GM21737 (cell line): ENCODE results near the gene SLIT3.

ENCODE experiments used
- ATAC-seq: cut with Tn5 transposase; IDR thresholded peaks from one replicate; pipeline ENCODE4 v1.9.1; 2021; ENCODE audit warnings: mild to moderate bottlenecking, moderate library complexity; ENCODE audit not compliant: unreplicated experiment

Gene SLIT3

DNA sequence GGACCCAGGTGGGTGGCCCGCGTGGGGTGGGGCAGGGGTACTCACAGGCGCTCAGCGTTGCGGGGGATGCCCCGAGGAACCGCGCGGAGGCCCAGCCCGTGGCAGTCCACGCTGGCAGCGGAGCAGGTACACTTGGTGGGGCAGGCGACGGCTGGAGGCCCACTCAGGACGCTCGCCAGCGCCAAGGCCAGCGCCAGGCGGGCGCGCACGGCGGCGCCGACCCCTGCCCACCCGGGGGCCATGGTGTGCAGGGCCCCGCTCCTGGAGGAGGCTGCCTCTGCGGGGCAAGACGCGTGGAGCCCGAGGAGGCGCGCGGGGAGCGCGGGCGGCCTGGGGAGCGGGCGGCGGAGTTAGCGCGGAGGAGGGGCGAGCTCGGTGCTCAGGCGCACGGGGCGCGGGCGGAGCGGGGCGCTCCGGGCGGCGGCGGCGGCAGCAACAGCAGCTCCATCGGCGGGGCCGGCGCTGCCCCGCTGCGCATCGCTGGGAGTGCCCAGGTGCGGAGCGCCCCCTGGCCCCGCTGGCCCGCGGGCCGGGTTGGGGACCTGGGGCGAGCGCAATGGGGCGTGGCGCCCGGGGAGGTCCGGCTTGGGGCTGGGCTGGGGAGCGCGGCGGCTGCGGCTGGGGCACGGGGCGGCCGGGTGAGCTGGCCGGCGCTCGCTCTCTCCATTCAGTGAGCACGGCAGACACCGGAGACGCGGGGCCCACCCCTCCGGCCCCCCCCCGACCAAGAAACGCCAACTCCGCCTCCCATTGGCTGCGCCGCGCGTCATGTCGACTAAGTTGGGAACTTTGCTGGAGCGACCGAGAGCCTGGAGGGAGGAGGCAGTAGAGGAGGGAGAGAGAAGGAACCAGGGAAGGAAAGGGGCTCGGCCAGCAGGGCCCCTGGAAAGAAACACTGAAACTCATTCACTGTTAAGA, at the start of gene SLIT3:
Gene SLIT3, minus strand, starts transcription at position 672 of the 918 bp plus-strand sequence. Its CDS starts 430 bp downstream, at position 242.
- ATAC-seq, result no peak

DNA sequence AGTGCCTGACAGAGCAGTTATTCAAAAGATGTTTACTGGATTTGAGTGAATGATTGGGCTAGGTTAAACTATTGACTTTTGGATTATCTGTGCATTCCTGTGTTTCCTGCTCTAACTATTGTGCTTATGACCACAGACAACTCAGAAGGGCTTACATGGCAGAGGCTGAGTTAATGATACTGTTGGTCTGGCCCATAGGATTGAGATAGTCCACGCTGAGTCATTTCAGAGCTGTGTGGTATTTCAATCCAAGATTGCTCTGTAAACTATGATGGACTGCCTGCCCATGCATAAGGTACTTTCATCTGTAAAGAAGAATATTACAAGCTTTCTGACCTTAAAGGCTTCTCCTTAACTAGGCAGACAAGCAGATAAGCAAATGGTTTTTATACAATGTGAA, 49.1 kb upstream of the SLIT3 start:
- ATAC-seq, result no peak

DNA sequence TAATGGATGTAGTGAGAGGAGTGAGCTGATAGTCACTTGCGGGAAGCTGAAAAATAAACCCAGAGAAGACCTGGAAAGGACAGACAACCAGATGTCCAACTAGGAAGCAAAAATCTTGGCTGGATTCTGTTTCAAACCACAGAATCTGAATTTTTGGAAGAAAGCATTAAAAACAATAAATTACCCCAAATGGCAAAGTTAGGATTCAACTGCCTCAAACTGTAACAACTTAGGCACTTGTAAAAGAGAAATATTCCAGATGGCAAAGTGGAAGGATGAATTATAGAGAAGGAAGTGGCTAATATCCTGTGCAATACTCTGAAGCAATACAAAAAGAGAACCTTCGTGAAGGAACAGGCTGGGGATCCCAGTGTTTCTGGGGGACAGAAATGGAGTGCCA, 46.8 kb upstream of the SLIT3 start:
- ATAC-seq, result no peak

DNA sequence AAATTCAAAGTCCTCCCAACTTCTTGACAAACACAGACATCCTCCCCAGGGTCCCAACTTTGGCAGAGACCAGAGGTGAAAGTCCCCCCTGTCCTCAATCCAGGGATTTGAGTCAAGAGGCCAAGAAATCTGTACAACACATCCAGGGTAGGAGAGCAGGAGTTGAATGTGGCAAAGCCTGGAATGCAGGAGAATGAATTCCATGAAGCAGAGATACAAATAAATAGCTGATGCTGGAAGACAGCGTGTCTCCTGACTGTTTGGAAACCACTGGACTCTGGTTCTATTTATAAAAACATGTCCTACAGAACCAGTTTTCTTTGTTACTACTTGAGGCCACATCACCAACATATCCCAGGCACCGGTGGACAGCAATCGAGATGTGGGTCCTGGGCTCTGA, 43.7 kb upstream of the SLIT3 start:
- ATAC-seq, result no peak

DNA sequence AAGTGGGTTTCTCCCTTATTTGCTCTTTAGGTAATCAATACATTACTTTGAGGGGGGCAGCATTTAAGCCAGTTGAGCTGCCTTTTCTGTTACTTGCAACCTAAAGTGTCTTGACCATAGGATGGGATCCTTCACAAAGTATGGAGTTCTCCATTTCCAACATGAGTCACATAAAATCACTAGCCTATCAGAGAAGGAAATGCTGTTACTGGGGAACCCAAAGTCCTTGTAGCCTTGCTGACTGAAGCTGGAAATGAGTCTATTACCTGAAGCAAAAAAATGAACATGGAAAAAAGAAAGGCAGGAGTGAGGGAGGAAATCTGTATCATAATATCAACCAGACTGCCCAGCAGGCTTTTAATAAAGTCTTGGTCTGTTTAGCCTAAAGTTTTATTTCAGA, 42.8 kb upstream of the SLIT3 start:
- ATAC-seq, result no peak

DNA sequence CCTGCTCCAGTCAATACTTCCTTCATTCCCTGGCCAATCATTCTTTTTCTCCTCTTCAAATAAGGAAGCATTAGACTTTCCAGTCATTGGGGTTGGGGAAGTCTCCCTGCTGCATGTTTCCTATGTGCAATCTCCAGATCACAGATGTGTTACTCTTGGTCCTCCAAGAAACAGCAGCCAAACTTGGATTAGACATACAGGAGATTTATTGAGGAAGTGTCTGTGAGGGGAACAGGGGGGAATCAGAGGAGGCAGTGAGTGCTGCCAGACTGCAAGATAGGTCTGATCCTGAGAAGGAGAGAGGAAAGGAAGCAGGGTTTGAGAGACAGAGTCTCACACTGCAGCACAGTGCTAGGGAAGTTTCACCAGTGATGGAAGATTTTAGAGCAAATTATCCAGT, 40.6 kb upstream of the SLIT3 start:
- no peak for ATAC-seq

DNA sequence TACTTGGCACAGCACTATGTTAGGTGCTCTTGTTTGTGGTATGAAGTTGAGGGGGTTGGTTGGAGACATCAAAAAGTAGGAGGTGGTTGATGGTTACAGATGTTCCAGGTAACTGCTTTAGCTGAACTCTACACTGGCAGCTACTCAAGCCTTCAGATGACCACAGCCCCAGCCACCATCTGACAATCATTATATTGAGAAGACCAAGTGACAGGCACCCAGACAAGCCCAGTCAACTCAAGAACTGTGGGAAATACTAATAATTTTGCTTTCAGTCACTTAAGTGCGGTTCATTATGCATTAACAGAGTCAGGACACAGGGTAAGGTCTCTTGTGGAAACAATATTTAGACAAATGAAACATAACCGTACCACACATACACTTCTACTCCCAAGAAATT, 38.9 kb upstream of the SLIT3 start:
- ATAC-seq, result peak; percentile 82

DNA sequence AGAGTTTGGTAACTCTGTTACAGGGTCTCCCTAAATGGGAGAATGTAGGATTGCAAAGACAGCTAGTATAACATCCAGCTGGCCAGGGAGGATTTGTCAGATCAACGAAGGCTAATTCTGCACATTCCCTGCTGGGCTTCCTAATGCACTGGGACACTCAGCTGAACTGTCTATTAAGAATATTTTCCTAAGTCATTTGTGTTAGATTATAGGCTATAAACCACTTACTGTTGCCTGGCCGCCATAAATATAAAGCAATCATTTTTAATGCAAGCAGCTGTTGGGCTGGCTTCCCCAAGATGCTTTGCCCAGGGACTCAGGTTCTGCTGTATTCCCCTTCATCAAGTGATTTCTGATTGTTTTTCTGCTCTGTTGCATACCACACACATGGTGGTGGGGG, 35.3 kb upstream of the SLIT3 start:
- no peak for ATAC-seq

DNA sequence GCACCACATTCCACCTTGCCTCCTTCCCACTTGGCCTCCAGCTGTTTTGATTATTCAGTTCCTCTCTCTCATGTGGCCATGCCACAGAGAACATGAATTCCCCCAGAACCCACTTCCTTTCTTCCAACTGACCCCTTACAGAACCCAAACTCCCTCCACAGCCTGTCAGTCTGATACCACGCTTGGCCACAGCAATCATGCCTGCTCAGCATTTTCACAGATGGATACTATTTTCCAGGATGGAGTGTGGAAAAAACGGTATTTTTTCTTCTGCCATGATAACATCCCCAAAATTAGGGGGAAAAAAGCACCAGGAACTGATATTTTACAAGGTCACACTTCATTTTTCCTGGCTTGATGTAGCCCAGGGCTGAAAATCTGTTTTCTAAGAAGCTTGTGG, 34.9 kb upstream of the SLIT3 start:
- ATAC-seq, result no peak

DNA sequence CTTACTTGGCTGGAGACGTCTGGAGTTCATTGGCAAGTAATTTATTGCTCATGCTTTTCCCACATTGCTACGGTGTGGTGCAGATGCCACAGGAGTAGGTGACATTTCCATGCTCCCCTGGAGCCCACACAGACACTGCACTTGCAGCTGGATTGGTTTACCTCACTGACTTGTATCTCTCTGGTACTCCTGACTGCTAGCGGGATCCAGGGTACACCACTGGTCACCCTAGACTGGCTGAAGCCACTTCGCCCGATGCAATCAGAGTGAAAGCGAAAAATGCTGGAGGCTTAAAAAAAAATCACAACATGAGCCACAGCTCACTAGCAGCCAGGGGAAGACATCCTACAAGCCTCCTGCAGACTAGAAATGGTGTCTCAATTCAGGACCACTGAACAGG, 32.6 kb upstream of the SLIT3 start:
- no peak for ATAC-seq

DNA sequence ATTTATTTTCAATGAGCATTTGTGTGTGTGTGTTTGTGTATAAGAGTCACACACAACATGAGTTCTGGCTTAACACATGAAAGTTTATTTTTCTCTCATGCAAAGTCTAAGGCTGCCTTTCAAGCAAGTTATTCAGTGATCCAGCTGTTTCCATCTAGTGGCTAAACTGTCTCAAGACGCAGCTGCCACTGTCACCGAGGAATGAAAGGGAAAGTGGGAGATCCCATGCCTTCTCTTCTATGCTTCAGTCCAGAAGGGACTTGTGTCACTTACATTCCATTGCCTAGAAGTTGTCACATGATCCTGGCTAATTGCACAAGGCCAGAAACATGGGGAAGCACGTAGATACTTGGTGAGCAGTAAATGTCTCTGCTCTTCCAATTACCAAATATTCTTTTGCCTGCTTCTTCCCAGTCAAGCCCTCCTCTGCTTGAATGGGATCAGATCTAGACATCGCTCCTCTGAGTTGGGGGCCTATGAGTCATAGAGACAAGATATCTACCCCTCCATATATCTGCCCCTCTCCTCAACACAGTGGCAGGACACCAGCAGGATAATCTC, 30.4 kb upstream of the SLIT3 start:
- no peak for ATAC-seq

DNA sequence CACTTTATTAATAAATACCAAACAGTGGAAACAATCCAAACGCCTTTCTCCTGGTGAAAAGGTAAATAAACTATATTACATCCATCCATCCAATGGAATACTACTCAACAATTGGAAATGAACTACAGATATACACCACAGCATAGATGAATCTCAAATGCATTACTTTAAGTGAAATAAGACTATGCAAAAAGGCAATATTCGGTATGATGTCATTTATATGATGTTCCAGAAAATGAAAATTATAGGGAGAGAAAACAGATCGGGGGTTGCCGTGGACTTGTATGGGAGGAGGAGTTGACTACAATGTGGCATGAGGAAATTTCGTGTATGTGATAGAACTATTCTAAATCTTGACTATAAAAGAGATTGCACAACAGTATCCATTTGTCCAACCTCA, 27.5 kb upstream of the SLIT3 start:
- ATAC-seq, result no peak

DNA sequence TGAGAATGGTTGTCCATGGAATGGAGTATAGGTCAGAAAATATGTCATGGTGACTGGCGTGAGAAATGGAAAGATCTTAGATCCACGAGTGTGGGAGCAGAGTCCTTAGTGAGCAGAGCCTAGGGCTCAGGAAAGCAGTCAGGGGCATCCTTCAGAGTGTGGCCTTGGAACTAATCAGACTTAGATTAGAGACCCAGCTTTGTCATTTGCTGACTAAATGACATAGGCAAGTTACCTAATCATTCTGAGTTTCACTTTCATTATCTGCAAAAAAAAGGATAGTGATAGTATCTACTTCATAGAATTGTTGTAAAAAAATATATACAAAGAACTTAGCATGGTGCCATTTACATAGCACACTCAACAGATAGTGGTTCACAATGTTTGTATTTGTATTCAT, 24.3 kb upstream of the SLIT3 start:
- ATAC-seq, result no peak

DNA sequence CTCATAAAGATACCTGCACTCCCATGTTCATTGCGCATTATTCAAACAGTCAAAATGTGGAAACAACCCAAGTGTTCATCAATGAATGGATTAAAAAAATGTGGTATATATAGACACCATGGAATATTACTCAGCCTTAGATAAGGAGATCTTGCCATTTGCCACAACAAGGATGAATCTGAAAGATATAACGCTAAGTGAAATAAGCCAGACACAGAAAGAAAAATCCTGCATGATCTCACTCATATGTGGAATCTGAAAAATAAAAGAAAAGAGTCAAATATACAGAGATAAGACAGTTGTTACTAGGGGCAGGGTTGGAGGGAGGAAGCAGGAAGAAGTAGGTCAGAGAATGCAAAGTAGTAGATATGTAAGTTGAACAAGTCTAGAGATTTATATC, 17.6 kb upstream of the SLIT3 start:
- ATAC-seq, result no peak

DNA sequence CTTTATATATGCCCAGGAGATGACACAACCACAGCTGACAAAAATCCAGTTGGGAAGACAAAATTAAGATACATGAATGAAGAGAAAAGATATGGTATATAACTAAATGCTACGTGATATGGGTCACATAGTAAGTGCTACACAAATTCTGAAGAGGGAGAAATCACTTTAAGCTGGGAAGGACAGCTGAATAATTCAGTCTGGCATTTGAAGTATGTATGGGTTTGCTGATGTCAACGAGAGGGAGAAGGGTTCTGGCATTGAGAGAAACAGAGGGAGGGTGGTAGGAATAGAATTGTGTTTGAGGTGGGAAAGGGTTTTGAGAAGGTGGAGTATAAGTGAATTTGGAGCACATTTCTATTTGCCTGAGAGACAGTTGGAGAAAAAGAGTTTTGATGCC, 6.7 kb upstream of the SLIT3 start:
- ATAC-seq, result no peak

DNA sequence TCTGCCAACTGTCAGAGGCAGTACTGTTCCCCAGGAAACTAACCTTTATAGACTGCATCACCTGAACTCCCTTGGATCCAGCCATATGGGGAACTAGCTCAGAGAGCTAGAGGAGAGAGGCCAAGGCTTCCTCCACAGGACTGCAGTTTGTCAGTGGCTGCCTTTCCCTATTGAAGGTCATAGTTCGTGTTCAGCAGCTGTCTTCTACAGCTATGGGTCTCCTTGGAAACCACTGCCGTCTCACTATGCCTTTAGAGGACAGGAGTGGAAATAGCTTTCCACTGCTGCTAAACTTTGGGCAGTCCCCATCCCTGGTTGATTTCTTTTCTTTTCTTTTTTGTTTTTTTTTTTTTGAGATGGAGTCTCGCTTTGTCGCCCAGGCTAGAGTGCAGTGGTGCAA, 4.4 kb upstream of the SLIT3 start:
- no peak for ATAC-seq

DNA sequence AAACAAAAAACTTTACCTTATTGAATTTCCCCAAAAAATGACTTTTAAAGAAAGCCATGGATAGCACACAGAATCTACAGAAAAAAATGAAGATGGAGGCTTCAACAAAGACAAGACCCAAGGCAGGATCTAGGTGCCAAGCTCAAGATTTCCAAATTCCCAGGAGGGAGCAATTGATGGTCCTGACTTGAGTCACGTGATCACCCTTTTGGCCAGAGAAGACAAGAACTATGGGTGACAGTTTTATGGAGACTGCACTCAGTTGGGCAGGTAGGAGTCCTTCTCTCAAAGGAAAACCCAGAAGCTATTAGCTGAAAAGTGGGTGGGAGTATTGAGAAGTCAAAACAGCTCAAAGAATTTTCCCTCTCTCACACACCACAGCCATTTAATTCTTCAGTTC, 3.2 kb upstream of the SLIT3 start:
- no peak for ATAC-seq

DNA sequence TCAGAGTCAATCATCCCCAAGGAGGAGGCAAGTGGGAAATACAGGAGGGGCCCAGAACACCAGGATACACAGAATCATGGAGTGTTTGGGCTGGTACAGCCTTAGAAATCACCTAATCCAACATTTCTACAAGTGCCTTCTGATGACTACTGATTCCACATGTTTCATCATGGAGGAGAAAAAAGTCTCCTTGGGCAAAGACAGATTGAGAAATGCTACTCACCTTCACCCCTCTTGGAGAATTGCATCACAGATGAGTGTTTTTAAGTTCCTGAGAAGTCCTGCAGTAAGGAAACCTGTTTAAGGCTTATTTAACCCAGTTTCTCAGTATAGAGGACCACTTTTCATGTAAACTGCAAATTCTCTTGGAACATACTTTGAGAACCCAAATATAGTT, 2.2 kb upstream of the SLIT3 start:
- no peak for ATAC-seq

DNA sequence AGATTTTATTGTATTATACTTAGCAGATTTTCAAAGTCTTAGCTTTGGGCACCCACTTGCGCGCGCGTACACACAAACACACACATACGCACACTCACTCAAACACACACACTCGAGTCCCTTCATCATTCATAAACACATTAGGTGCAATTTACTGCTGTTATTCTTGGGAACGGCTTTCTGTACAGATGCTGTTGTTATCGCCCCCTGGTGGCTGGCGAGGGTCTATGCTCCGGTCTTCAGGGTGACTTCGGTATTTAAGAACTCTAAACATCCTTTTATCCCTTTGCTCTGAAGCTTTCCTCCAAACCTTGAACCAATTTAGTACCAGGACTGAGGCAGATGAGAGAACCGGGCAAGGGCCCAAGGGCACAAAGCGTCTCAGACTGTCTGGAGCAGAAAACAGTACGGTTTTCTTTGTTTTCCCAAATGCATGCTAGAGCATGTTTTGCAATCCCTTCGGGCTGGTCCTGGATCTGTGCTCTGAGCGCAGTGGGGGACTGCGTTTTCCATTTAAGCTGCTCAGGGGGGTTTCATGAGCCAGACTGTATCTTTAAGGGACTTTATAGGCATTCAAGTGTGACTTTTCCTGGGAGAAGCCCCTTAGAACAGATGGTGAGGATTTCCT, 1.7 kb upstream of the SLIT3 start:
- ATAC-seq, result peak; percentile 69

DNA sequence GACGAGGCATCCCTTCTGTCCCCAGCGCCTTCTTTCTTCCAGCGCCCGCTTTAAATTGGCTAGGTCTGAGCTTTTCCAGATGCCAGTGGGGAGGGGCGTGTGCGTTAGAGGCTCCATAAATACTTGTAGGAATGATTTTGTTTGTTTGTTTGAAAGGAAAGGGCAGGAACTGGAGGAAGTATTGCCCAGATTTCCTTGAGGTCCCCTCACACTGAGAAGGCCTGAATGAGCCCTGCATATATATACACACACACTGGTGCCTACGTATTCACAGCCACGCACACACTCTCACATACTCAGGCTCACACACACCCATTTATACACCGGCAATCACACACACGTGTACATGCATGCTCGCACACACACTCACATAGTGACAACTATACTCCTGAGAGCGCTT, 1.0 kb upstream of the SLIT3 start:
- no peak for ATAC-seq

DNA sequence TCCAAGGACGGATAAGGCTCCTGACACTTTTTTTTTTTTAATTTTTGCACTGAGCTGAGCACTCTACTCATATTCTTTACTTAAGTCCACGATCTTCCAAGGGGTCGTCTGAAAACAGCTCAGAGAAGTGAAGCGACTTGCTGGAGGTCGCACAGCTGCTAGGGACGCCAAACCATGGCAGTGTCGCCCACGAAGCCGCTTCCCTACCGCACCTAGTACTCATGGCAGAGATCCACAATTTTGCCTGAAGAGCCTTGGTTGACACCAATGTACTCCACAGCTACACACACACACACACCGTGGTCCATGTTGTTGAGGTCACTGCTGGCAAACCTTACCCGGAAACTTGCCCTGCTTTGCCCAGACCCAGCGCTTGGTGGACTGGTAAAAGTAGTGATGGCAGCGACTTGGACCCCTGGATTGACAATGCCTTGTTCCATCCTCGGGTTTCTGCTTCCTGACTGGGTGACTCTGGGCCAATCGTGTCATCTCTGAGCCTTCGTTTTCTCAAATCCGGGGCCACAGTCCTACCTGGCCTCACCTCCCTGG, 521 bp upstream of the SLIT3 start:
- no peak for ATAC-seq
